ENCODE results near the gene CYP19A1.

CYP19A1 gene

GRCh38 chr15:51244423-51244869, 94.0 kb downstream of the CYP19A1 start:
- H2AFZ ChIP-seq (ENCODE audit: insufficient read depth, low read length, poor library complexity), result no peak overlapping the region
- no peak overlapping the region for H3K9ac ChIP-seq (ENCODE audit: low read length)
- WGBS (ENCODE audit: extremely low coverage, insufficient coverage, insufficient read length), result no CpG with 5 or more reads among the region's 2 CpGs
- H2BK5ac ChIP-seq (ENCODE audit: low read depth, low read length, poor library complexity), result no peak overlapping the region
- no peak overlapping the region for H3K18ac ChIP-seq (ENCODE audit: low read length)
- H3K27ac ChIP-seq (ENCODE audit: low read depth, low read length), result no peak overlapping the region
- no peak overlapping the region for H3K14ac ChIP-seq (ENCODE audit: low read length)
- H2AK5ac ChIP-seq (ENCODE audit: low read length), result no peak overlapping the region
- H2BK120ac ChIP-seq (ENCODE audit: insufficient read depth, low read length, poor library complexity), result no peak overlapping the region
- no peak overlapping the region for H4K91ac ChIP-seq (ENCODE audit: low read depth, low read length)
- H3K79me2 ChIP-seq (ENCODE audit: control insufficient read depth, insufficient read depth, low read length, poor library complexity), result no peaks in the 10 kb centered on the region
- H3K79me1 ChIP-seq (ENCODE audit: low read length), result no peaks in the 10 kb centered on the region
- H3K4me3 ChIP-seq (ENCODE audit: low read depth, low read length), result no peak overlapping the region
- H3K4me1 ChIP-seq (ENCODE audit: control insufficient read depth in 1 of 2, insufficient read depth in 2 of 2, low read length in 2 of 2), result peaks cover 3% of the 10 kb centered on the region in 2 experiments
- no peak overlapping the region for H4K12ac ChIP-seq (ENCODE audit: low read depth, low read length)
- H2BK12ac ChIP-seq (ENCODE audit: low read length), result no peak overlapping the region
- H3K4ac ChIP-seq (ENCODE audit: low read depth, low read length), result no peak overlapping the region
- H3K27me3 ChIP-seq (ENCODE audit: insufficient read depth, low read length), result no peaks in the 10 kb centered on the region
- no peak overlapping the region for H4K8ac ChIP-seq (ENCODE audit: low read depth, low read length)
- H3K23ac ChIP-seq (ENCODE audit: low read length), result no peak overlapping the region
- H3K9me3 ChIP-seq (ENCODE audit: insufficient read depth, low read depth, low read length), result no peaks in the 10 kb centered on the region
- no peak overlapping the region for H3K4me2 ChIP-seq (ENCODE audit: low read length)
- peaks cover 0 to 2% of the 10 kb centered on the region in 2 experiments for H3K36me3 ChIP-seq (ENCODE audit: control insufficient read depth in 1 of 2, insufficient read depth in 2 of 2, low read length in 2 of 2)
- DNase-seq, result no peak

- no peak overlapping the region for H2BK120ac ChIP-seq (ENCODE audit: insufficient read depth, low read length, poor library complexity)
- no peak overlapping the region for H2BK12ac ChIP-seq (ENCODE audit: low read length)
- no peak overlapping the region for H3K18ac ChIP-seq (ENCODE audit: low read length)
- no peak overlapping the region for H3K23ac ChIP-seq (ENCODE audit: low read length)
- no peak overlapping the region for H4K8ac ChIP-seq (ENCODE audit: low read depth, low read length)
- H3K27ac ChIP-seq (ENCODE audit: low read depth, low read length), result no peak overlapping the region
- no peak overlapping the region for H3K9ac ChIP-seq (ENCODE audit: low read length)
- H3K4me2 ChIP-seq (ENCODE audit: low read length), result no peak overlapping the region
- H3K27me3 ChIP-seq (ENCODE audit: insufficient read depth, low read length), result no peaks in the 10 kb centered on the region
- H3K14ac ChIP-seq (ENCODE audit: low read length), result no peak overlapping the region
- peak in 1 of 2 donors; percentile 53 for DNase-seq
- no peak overlapping the region for H2AFZ ChIP-seq (ENCODE audit: insufficient read depth, low read length, poor library complexity)
- H4K91ac ChIP-seq (ENCODE audit: low read depth, low read length), result no peak overlapping the region
- no peak overlapping the region for H4K12ac ChIP-seq (ENCODE audit: low read depth, low read length)
- H3K4me3 ChIP-seq (ENCODE audit: low read depth, low read length), result no peak overlapping the region
- H3K4ac ChIP-seq (ENCODE audit: low read depth, low read length), result no peak overlapping the region
- no peaks in the 10 kb centered on the region for H3K79me2 ChIP-seq (ENCODE audit: control insufficient read depth, insufficient read depth, low read length, poor library complexity)
- no peak overlapping the region for H2AK5ac ChIP-seq (ENCODE audit: low read length)
- peaks cover 3% of the 10 kb centered on the region in 2 experiments for H3K4me1 ChIP-seq (ENCODE audit: control insufficient read depth in 1 of 2, insufficient read depth in 2 of 2, low read length in 2 of 2)
- H3K36me3 ChIP-seq (ENCODE audit: control insufficient read depth in 1 of 2, insufficient read depth in 2 of 2, low read length in 2 of 2), result peaks cover 0 to 2% of the 10 kb centered on the region in 2 experiments
- no peak overlapping the region for H2BK5ac ChIP-seq (ENCODE audit: low read depth, low read length, poor library complexity)
- H3K9me3 ChIP-seq (ENCODE audit: insufficient read depth, low read depth, low read length), result no peaks in the 10 kb centered on the region
- no peaks in the 10 kb centered on the region for H3K79me1 ChIP-seq (ENCODE audit: low read length)
Measured at GRCh38 chr15:51243774-51244173, 94.6 kb downstream of the CYP19A1 start.

GRCh38 chr15:51240066-51240465, 98.3 kb downstream of the CYP19A1 start:
- no peak overlapping the region for H4K12ac ChIP-seq (ENCODE audit: low read depth, low read length)
- H4K91ac ChIP-seq (ENCODE audit: low read depth, low read length), result no peak overlapping the region
- no peaks in the 10 kb centered on the region for H3K79me1 ChIP-seq (ENCODE audit: low read length)
- no peaks in the 10 kb centered on the region for H3K9me3 ChIP-seq (ENCODE audit: insufficient read depth, low read depth, low read length)
- H3K4me2 ChIP-seq (ENCODE audit: low read length), result no peak overlapping the region
- H3K27me3 ChIP-seq (ENCODE audit: insufficient read depth, low read length), result no peaks in the 10 kb centered on the region
- H3K27ac ChIP-seq (ENCODE audit: low read depth, low read length), result no peak overlapping the region
- H3K4me3 ChIP-seq (ENCODE audit: low read depth, low read length), result no peak overlapping the region
- H2BK12ac ChIP-seq (ENCODE audit: low read length), result no peak overlapping the region
- peaks cover 0 to 2% of the 10 kb centered on the region in 2 experiments for H3K36me3 ChIP-seq (ENCODE audit: control insufficient read depth in 1 of 2, insufficient read depth in 2 of 2, low read length in 2 of 2)
- H2BK120ac ChIP-seq (ENCODE audit: insufficient read depth, low read length, poor library complexity), result no peak overlapping the region
- H3K23ac ChIP-seq (ENCODE audit: low read length), result no peak overlapping the region
- H2AK5ac ChIP-seq (ENCODE audit: low read length), result no peak overlapping the region
- H3K79me2 ChIP-seq (ENCODE audit: control insufficient read depth, insufficient read depth, low read length, poor library complexity), result no peaks in the 10 kb centered on the region
- WGBS (ENCODE audit: extremely low coverage, insufficient coverage, insufficient read length), result no CpG with 5 or more reads among the region's 4 CpGs
- H3K4ac ChIP-seq (ENCODE audit: low read depth, low read length), result no peak overlapping the region
- H3K4me1 ChIP-seq (ENCODE audit: control insufficient read depth in 1 of 2, insufficient read depth in 2 of 2, low read length in 2 of 2), result peaks cover 3% of the 10 kb centered on the region in 2 experiments
- no peak overlapping the region for H2BK5ac ChIP-seq (ENCODE audit: low read depth, low read length, poor library complexity)
- DNase-seq, result no peak
- no peak overlapping the region for H2AFZ ChIP-seq (ENCODE audit: insufficient read depth, low read length, poor library complexity)
- H3K9ac ChIP-seq (ENCODE audit: low read length), result no peak overlapping the region
- no peak overlapping the region for H4K8ac ChIP-seq (ENCODE audit: low read depth, low read length)
- no peak overlapping the region for H3K14ac ChIP-seq (ENCODE audit: low read length)
- no peak overlapping the region for H3K18ac ChIP-seq (ENCODE audit: low read length)

GRCh38 chr15:51237816-51238215, 100.6 kb downstream of the CYP19A1 start:
- no peak overlapping the region for H2AFZ ChIP-seq (ENCODE audit: insufficient read depth, low read length, poor library complexity)
- no peak overlapping the region for H4K91ac ChIP-seq (ENCODE audit: low read depth, low read length)

More at GRCh38 chr15:51237816-51238215, 100.6 kb downstream of the CYP19A1 start:
- Histone ChIP-seq H3K79me2 (ENCODE audit: control insufficient read depth, insufficient read depth, low read length, poor library complexity) (no peaks in the 10 kb centered on the region), H3K9ac (ENCODE audit: low read length) (no peak overlapping the region), H3K4me2 (ENCODE audit: low read length) (no peak overlapping the region), H3K36me3 (ENCODE audit: control insufficient read depth in 1 of 2, insufficient read depth in 2 of 2, low read length in 2 of 2) (peaks cover 2% of the 10 kb centered on the region in 2 experiments), H2AK5ac (ENCODE audit: low read length) (no peak overlapping the region), H4K8ac (ENCODE audit: low read depth, low read length) (no peak overlapping the region), H3K9me3 (ENCODE audit: insufficient read depth, low read depth, low read length) (no peaks in the 10 kb centered on the region), H2BK12ac (ENCODE audit: low read length) (no peak overlapping the region), H2BK120ac (ENCODE audit: insufficient read depth, low read length, poor library complexity) (no peak overlapping the region), H3K4ac (ENCODE audit: low read depth, low read length) (no peak overlapping the region), H3K18ac (ENCODE audit: low read length) (no peak overlapping the region), H4K12ac (ENCODE audit: low read depth, low read length) (no peak overlapping the region), H2BK5ac (ENCODE audit: low read depth, low read length, poor library complexity) (no peak overlapping the region), H3K27me3 (ENCODE audit: insufficient read depth, low read length) (no peaks in the 10 kb centered on the region), H3K27ac (ENCODE audit: low read depth, low read length) (no peak overlapping the region), H3K4me3 (ENCODE audit: low read depth, low read length) (no peak overlapping the region), H3K23ac (ENCODE audit: low read length) (no peak overlapping the region), H3K79me1 (ENCODE audit: low read length) (no peaks in the 10 kb centered on the region), H3K14ac (ENCODE audit: low read length) (no peak overlapping the region), H3K4me1 (ENCODE audit: control insufficient read depth in 1 of 2, insufficient read depth in 2 of 2, low read length in 2 of 2) (no peaks in the 10 kb centered on the region)
- WGBS (ENCODE audit: extremely low coverage, insufficient coverage, insufficient read length), result no CpG with 5 or more reads among the region's 3 CpGs
- DNase-seq, result peak in 1 of 2 donors; percentile 49

Measured in trophoblast cell (in vitro differentiated cells and primary cell).